Measurements from ENCODE around the gene TBCB. TPM values are rescaled to one million over a fixed set of nuclear protein-coding genes. Genes with fewer than 3 reads are reported as not detected.

The TBCB gene
- total and polyA plus RNA-seq, 9 of the 15 experiments (the other 6 are each of a cell fraction or from before 2014, with no cell fraction given): 3.5 to 115 (median 58.9) TPM

DNA sequence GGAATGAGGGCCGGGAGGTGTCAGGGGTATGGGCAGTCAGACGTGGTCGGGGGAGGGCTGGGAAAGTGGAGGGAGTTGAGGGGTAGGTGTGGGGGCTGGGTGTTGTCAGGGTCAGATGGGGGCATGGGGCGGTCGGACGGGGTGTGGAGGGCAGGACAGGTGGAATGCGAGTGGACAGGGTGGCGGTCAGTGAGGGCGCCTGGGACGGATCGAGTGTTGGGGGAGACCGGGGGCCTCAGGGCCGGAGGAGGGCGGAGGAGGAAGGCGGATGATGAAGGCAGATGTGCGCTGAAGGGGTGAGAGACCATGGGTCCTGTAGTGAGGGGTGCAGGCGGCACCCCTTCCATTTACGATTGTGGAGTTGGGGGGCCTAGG is 5.7 kb downstream of the TBCB start (continued):
- TF ChIP-seq, protein P1, sequence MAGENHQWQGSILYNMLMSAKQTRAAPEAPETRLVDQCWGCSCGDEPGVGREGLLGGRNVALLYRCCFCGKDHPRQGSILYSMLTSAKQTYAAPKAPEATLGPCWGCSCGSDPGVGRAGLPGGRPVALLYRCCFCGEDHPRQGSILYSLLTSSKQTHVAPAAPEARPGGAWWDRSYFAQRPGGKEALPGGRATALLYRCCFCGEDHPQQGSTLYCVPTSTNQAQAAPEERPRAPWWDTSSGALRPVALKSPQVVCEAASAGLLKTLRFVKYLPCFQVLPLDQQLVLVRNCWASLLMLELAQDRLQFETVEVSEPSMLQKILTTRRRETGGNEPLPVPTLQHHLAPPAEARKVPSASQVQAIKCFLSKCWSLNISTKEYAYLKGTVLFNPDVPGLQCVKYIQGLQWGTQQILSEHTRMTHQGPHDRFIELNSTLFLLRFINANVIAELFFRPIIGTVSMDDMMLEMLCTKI (IDR thresholded peaks at IDR 0.05; ENCODE audit: partially characterized antibody): no peak
- TF ChIP-seq, protein P2, sequence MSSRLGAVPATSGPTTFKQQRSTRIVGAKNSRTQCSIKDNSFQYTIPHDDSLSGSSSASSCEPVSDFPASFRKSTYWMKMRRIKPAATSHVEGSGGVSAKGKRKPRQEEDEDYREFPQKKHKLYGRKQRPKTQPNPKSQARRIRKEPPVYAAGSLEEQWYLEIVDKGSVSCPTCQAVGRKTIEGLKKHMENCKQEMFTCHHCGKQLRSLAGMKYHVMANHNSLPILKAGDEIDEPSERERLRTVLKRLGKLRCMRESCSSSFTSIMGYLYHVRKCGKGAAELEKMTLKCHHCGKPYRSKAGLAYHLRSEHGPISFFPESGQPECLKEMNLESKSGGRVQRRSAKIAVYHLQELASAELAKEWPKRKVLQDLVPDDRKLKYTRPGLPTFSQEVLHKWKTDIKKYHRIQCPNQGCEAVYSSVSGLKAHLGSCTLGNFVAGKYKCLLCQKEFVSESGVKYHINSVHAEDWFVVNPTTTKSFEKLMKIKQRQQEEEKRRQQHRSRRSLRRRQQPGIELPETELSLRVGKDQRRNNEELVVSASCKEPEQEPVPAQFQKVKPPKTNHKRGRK (tag; IDR thresholded peaks at IDR 0.05): no peak
- TF ChIP-seq PHTF2 (CRISPR knock-in tag; IDR thresholded peaks at IDR 0.05) (no peak), ZC3H11A (IDR thresholded peaks at IDR 0.05; ENCODE audit: low read depth, low read length) (no peak), TFAM (CRISPR knock-in tag; conservative IDR thresholded peaks at IDR 0.05) (no peak), SIN3A (IDR thresholded peaks at IDR 0.05; ENCODE audit: borderline replicate concordance in 2 of 2, control insufficient read depth in 1 of 2, low read depth in 2 of 2, low read length in 2 of 2) (no peak), BMI1 (IDR thresholded peaks at IDR 0.05; ENCODE audit: low read length) (no peak), SIN3B (IDR thresholded peaks at IDR 0.05; ENCODE audit: low read depth) (no peak), MCM5 (IDR thresholded peaks at IDR 0.05; ENCODE audit: low read depth) (no peak), SP1 (CRISPR knock-in tag; IDR thresholded peaks at IDR 0.05) (no peak), ZKSCAN8 (CRISPR knock-in tag; IDR thresholded peaks at IDR 0.05) (no peak), ZNF551 (CRISPR knock-in tag; IDR thresholded peaks at IDR 0.05) (no peak)
- TF ChIP-seq, protein P3, sequence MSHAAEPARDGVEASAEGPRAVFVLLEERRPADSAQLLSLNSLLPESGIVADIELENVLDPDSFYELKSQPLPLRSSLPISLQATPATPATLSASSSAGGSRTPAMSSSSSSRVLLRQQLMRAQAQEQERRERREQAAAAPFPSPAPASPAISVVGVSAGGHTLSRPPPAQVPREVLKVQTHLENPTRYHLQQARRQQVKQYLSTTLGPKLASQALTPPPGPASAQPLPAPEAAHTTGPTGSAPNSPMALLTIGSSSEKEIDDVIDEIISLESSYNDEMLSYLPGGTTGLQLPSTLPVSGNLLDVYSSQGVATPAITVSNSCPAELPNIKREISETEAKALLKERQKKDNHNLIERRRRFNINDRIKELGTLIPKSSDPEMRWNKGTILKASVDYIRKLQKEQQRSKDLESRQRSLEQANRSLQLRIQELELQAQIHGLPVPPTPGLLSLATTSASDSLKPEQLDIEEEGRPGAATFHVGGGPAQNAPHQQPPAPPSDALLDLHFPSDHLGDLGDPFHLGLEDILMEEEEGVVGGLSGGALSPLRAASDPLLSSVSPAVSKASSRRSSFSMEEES (CRISPR knock-in tag; IDR thresholded peaks at IDR 0.05): no peak

All from K562 (cell line).